Loucy (cell line): ENCODE measurements around the gene NDUFAF8.

Experiments used
- EZH2phosphoT487 ChIP-seq: fragments of 200-600 bp; IDR thresholded peaks from 2 replicates; pipeline ENCODE4 v1.6.1; 2018; ENCODE audit warnings: antibody characterized with exemption, mild to moderate bottlenecking, moderate library complexity, borderline replicate concordance
- TF ChIP-seq, protein P1 (sequence below): fragments of 200-600 bp; sonication (generic); conservative IDR thresholded peaks from 2 replicates; pipeline ENCODE4 v1.5.1; 2014; ENCODE audit warnings: mild to moderate bottlenecking, antibody characterized with exemption, low read length

DNA sequence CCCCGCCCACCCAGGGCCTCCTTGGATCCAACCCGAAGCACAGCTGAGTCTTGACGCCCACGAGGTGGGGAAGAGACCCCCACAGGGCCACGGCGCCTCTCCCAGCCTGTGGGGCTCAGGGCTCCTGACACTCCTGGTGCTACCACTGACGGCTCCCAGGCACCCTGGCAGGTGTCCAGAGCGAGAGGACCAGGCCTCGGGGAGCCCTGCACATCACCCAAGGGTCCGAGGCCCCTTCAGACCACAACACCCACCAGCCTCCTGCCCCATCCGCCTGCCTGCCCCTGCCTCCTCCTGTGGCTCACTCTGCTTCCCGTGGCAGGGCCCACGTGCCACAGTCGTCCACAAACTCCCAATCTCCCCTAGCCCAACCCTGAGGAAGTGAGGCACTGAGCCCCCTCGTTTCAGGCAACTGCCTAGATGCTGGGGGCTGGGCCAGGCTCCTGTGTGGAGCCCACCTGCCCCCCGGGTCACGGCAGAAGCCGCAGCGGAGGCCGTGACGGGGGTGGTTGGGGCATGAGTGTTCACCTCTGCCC is 44.8 kb upstream of the NDUFAF8 start:
- TF ChIP-seq, protein P1, sequence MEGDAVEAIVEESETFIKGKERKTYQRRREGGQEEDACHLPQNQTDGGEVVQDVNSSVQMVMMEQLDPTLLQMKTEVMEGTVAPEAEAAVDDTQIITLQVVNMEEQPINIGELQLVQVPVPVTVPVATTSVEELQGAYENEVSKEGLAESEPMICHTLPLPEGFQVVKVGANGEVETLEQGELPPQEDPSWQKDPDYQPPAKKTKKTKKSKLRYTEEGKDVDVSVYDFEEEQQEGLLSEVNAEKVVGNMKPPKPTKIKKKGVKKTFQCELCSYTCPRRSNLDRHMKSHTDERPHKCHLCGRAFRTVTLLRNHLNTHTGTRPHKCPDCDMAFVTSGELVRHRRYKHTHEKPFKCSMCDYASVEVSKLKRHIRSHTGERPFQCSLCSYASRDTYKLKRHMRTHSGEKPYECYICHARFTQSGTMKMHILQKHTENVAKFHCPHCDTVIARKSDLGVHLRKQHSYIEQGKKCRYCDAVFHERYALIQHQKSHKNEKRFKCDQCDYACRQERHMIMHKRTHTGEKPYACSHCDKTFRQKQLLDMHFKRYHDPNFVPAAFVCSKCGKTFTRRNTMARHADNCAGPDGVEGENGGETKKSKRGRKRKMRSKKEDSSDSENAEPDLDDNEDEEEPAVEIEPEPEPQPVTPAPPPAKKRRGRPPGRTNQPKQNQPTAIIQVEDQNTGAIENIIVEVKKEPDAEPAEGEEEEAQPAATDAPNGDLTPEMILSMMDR: no peak
- no peak for TF ChIP-seq EZH2phosphoT487
